Right lobe of liver (tissue), 6 donors: Measurements from ENCODE around the gene NRP2. TPM values are rescaled to one million over a fixed set of nuclear protein-coding genes. Genes with fewer than 3 reads are reported as not detected.

ENCODE experiments used
- ATAC-seq, 4 donors: fragments of 200-7000 bp; cut with Tn5 transposase; one replicate each; pipeline ENCODE4 v1.9.1; 2020; ENCODE audit warnings: mild to moderate bottlenecking in 4 of 4, moderate library complexity in 4 of 4
- DNase-seq, 3 donors: peaks; one replicate each; pipeline ENCODE4 v3.0.0-alpha.2; 2020
- H3K27ac ChIP-seq, 3 donors: fragments of 200-600 bp; one replicate each; pipeline ENCODE4 v1.8.0; 2022
- H3K27me3 ChIP-seq, 2 donors: fragments of 200-600 bp; one replicate each; pipeline ENCODE4 v1.8.0; 2022
- H3K36me3 ChIP-seq, 4 donors: fragments of 200-600 bp; sonication (generic) in 1 of 4; one replicate each; pipeline versions ENCODE4 v1.5.1 to v1.8.0; 2017 to 2022; ENCODE audit warnings: control low read depth in 1 of 4
- H3K4me1 ChIP-seq, 4 donors: fragments of 200-600 bp; sonication (generic) in 1 of 4; one replicate each; pipeline versions ENCODE4 v1.5.1 to v1.8.0; 2017 to 2022; ENCODE audit warnings: control low read depth in 1 of 4
- H3K4me3 ChIP-seq, 3 donors: fragments of 200-600 bp; one replicate each; pipeline ENCODE4 v1.8.0; 2022
- H3K9me3 ChIP-seq, 4 donors: fragments of 200-600 bp; sonication (generic) in 1 of 4; one replicate each; pipeline versions ENCODE4 v1.5.1 to v1.8.0; 2017 to 2022; ENCODE audit warnings: control low read depth in 1 of 4
- POLR2A ChIP-seq: fragments of 450-650 bp; IDR thresholded peaks from one replicate; pipeline ENCODE4 v1.6.1; 2017; ENCODE audit warnings: antibody characterized with exemption, mild to moderate bottlenecking
- WGBS: methylation state at CpG from one replicate; pipeline ENCODE4 v1.1.6; 2018; ENCODE audit warnings: low coverage, low lambda C conversion rate; ENCODE audit not compliant: insufficient coverage; ENCODE audit errors: missing lambda C conversion rate; 5-methylcytosine and 5-hydroxymethylcytosine counted together
- intact Hi-C, 2 donors: fragments of 100-400 bp; cut with DNase I; formaldehyde crosslinking; loops; one replicate each; pipeline versions ENCODE4 v1.11.2 to v1.14.1; 2022
- total RNA-seq, 6 experiments: library from RNA; depleted of rRNA in 2 of 6; stranded (reverse); fragments of >200 nt in 2 of 6; fragmentation: NEBNext Ultra II Directional in 3 of 6; extraction: Animal tissue kit (Norgen Biotek cat#: 25700) in 3 of 6; gene quantifications; one replicate each; pipeline versions ENCODE4 v1.1.0 to v1.2.4, GENCODE V29; 2016 to 2023
- TF ChIP-seq, protein P1 (sequence below), 4 donors: fragments of 200-600 bp in 3 of 4; fragments of 450-650 bp in 1 of 4; IDR thresholded peaks; one replicate each; pipeline versions ENCODE4 v1.5.1 to v1.8.0; 2016 to 2022; ENCODE audit warnings: antibody characterized with exemption in 4 of 4, mild to moderate bottlenecking in 2 of 4
- donor health status: DM: no; HTN: yes; CAD: no.
- donor health status: DM: no; HTN: no; CAD: no.
- donor health status: DM: no; HTN: no; CAD: no.
- donor health status: DM: no; HTN: yes; CAD: no.
- donor health status: DM: no; HTN: yes; CAD: no.

NRP2 gene
- total RNA-seq, 6 experiments from 2014 or later, result 5.5 to 23.7 (median 8.6) TPM

DNA sequence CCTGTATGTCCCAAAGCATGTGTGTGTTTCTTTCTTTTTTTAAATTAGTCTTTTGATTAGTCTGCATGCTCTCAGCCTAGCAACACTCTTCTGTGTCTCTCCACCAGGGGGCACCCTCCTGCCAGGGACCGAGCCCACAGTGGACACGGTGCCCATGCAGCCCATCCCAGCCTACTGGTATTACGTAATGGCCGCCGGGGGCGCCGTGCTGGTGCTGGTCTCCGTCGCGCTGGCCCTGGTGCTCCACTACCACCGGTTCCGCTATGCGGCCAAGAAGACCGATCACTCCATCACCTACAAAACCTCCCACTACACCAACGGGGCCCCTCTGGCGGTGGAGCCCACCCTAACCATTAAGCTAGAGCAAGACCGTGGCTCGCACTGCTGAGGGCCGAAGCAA lies 93.8 kb downstream of the NRP2 start:
- Histone ChIP-seq H3K4me3 (no peak overlapping the region), H3K4me1 (peaks cover 0 to 9% (median 0%) of the 10 kb centered on the region in 4 donors), H3K9me3 (no peaks in the 10 kb centered on the region), H3K27ac (no peak overlapping the region), H3K27me3 (no peaks in the 10 kb centered on the region), H3K36me3 (no peaks in the 10 kb centered on the region)
- DNase-seq, result peak; percentile 72 to 80 (median 79)
- TF ChIP-seq, protein P1, sequence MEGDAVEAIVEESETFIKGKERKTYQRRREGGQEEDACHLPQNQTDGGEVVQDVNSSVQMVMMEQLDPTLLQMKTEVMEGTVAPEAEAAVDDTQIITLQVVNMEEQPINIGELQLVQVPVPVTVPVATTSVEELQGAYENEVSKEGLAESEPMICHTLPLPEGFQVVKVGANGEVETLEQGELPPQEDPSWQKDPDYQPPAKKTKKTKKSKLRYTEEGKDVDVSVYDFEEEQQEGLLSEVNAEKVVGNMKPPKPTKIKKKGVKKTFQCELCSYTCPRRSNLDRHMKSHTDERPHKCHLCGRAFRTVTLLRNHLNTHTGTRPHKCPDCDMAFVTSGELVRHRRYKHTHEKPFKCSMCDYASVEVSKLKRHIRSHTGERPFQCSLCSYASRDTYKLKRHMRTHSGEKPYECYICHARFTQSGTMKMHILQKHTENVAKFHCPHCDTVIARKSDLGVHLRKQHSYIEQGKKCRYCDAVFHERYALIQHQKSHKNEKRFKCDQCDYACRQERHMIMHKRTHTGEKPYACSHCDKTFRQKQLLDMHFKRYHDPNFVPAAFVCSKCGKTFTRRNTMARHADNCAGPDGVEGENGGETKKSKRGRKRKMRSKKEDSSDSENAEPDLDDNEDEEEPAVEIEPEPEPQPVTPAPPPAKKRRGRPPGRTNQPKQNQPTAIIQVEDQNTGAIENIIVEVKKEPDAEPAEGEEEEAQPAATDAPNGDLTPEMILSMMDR (IDR thresholded peaks at IDR 0.05), result peak; percentile 74 to 88 (median 82)
- TF ChIP-seq POLR2A, result no peak
- intact Hi-C loops, result loop anchor here in 1 of 2 donors (5.0 kb wide), 1 partner anchor 111 kb away; no protein-coding TSS in a partner anchor
- peak; percentile 94 to 97 (median 95) for ATAC-seq
- 58% methylated on average over 7 of the region's 19 CpGs for WGBS

DNA sequence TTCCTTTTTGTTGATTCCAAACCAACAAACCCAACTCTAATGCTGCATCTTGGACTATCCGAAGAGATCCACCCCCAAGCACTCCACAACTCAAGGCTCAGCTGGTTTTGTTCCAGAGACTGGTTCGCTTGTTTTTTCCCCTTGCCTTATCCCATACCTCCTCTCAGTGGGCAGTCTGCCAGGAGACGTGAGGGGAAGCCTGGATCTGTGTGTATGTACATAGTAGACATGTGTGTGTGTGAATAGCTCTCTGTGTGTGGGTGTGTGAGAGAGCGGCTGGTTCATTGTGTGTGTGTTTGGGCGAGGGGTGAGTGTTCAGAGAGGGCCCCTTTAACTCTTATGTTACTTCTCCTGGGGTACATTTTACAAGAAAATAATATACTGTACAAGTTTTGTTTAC lies 94.4 kb downstream of the NRP2 start:
- DNase-seq (no peak), ATAC-seq (no peak)
- intact Hi-C loops, result loop anchor here in 1 of 2 donors (5.0 kb wide), 1 partner anchor 111 kb away; no protein-coding TSS in a partner anchor
- Histone ChIP-seq H3K4me1 (peaks cover 0 to 4% (median 0%) of the 10 kb centered on the region in 4 donors), H3K4me3 (no peak overlapping the region), H3K27ac (no peak overlapping the region), H3K27me3 (no peaks in the 10 kb centered on the region), H3K36me3 (no peaks in the 10 kb centered on the region), H3K9me3 (no peaks in the 10 kb centered on the region)
- WGBS, result 73% methylated on average over 5 of the region's 5 CpGs
- TF ChIP-seq, protein P1 (IDR thresholded peaks at IDR 0.05), result no peak
- TF ChIP-seq POLR2A, result no peak

GRCh38 chr2:205778356-205778755 lies 96.1 kb downstream of the NRP2 start:
- ATAC-seq (no peak), DNase-seq (no peak)
- H3K27ac ChIP-seq, result no peak overlapping the region
- no peaks in the 10 kb centered on the region for H3K9me3 ChIP-seq
- intact Hi-C loops, result loop anchor here in 1 of 2 donors (5.0 kb wide), 1 partner anchor 109 kb away; no protein-coding TSS in a partner anchor
- no peaks in the 10 kb centered on the region for H3K36me3 ChIP-seq
- H3K4me3 ChIP-seq, result no peak overlapping the region
- 68% methylated on average over 2 of the region's 3 CpGs for WGBS
- no peak for TF ChIP-seq POLR2A
- TF ChIP-seq, protein P1 (IDR thresholded peaks at IDR 0.05), result no peak
- no peaks in the 10 kb centered on the region for H3K27me3 ChIP-seq
- H3K4me1 ChIP-seq, result peaks cover 0 to 4% (median 0%) of the 10 kb centered on the region in 4 donors

DNA sequence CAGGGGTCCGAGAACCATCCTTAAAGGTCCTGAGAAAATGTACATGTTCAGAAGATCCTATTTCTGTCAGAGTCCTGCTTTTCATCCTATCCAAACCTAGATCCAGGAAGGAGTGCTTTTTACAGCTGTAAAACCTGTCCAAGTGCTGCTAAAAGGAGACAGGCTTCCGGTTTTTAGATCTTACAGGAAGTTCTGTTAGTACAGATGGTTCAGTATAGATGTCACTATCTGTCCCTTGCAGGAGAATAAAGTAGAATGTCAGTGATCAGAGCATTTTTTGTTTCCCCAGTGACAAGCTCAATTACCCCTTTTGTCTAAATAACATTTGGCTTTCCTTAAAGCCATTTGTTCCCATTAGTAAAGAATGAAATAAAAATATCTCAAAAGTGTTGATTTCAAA lies 98.3 kb downstream of the NRP2 start:
- ATAC-seq, result no peak
- no peak overlapping the region for H3K27ac ChIP-seq
- no peak for TF ChIP-seq POLR2A
- TF ChIP-seq, protein P1 (IDR thresholded peaks at IDR 0.05), result no peak

More for the DNA sequence above, 98.3 kb downstream of the NRP2 start:
- H3K4me1 ChIP-seq, result peaks cover 0 to 4% (median 0%) of the 10 kb centered on the region in 4 donors
- H3K36me3 ChIP-seq, result no peaks in the 10 kb centered on the region
- no peaks in the 10 kb centered on the region for H3K27me3 ChIP-seq
- no peak overlapping the region for H3K4me3 ChIP-seq
- DNase-seq, result no peak
- H3K9me3 ChIP-seq, result no peaks in the 10 kb centered on the region
- intact Hi-C loops, result no loop called here
- WGBS, result 50% methylated on average over 2 of the region's 2 CpGs
